HG02884 (cell line): Measurements from ENCODE around the gene SPAG16.

ENCODE experiments used
- ATAC-seq: cut with Tn5 transposase; IDR thresholded peaks from one replicate; pipeline ENCODE4 v1.9.1; 2021; ENCODE audit warnings: mild to moderate bottlenecking, moderate library complexity; ENCODE audit not compliant: unreplicated experiment

SPAG16 gene

GRCh38 chr2:214450118-214450894 lies 1166.0 kb downstream of the SPAG16 start:
- ATAC-seq: no peak

DNA sequence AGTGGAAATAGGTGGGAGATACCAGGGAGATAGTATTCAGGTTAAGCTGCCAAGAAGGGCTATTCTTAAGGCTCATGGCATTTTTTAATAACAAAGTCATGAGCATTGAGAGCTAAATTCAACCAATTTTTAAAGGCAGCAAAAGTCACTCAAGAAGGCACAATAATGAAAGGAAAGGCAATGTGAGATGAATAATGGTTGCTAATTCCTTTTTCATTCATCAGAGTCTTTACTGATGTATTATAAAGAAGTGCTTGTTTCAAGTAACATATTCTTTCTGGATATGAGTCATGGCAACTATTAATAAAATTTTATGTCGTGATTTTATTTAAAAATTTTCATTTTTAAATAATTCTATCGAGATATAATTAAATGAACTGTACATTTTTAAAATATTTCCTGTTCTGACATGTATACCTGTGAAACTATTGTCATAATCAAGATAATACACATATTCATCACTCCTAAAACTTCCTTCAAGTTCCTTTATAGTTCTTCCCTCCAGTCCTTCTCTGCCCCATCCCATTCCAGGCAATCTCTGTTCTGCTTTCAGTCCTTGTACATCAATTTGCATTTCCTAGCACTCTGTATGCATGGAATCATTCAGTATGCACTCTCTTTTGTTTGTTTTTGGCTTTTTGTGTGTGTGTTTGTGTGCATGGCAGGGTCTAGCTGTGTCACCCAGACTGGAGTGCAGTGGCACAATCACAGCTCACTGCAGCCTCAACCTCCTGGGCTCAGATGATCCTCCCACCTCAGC lies 1167.4 kb downstream of the SPAG16 start:
- ATAC-seq: no peak
